HEK293 (cell line): ENCODE data around the gene FHDC1.

Experiments used
- CTCF ChIP-seq: fragments of 450-650 bp; formaldehyde crosslinking; IDR thresholded peaks from 2 replicates; pipeline ENCODE4 v1.5.1; 2016; ENCODE audit warnings: missing biosample characterization, missing genetic modification characterization
- RBAK ChIP-seq: fragments of 450-650 bp; formaldehyde crosslinking; IDR thresholded peaks from 2 replicates; pipeline ENCODE4 v1.5.1; 2016; ENCODE audit warnings: missing biosample characterization, missing genetic modification characterization
- SETDB1 ChIP-seq: IDR thresholded peaks from one replicate; pipeline ENCODE4 v1.6.1; 2017; ENCODE audit warnings: mild to moderate bottlenecking, low read length, moderate library complexity, mixed read lengths; ENCODE audit not compliant: insufficient read length
- YY1 ChIP-seq: fragments of 450-650 bp; formaldehyde crosslinking; IDR thresholded peaks from 2 replicates; pipeline ENCODE4 v1.5.1; 2018; ENCODE audit warnings: missing biosample characterization, missing genetic modification characterization
- ZBTB10 ChIP-seq: fragments of 450-650 bp; formaldehyde crosslinking; IDR thresholded peaks from 2 replicates; pipeline ENCODE4 v1.5.1; 2016; ENCODE audit warnings: missing biosample characterization, missing genetic modification characterization
- ZFP69B ChIP-seq: fragments of 450-650 bp; formaldehyde crosslinking; IDR thresholded peaks from 2 replicates; pipeline ENCODE4 v1.5.1; 2016; ENCODE audit warnings: missing biosample characterization, missing genetic modification characterization
- ZNF175 ChIP-seq: fragments of 450-650 bp; formaldehyde crosslinking; IDR thresholded peaks from 2 replicates; pipeline ENCODE4 v1.5.1; 2016; ENCODE audit warnings: missing biosample characterization, missing genetic modification characterization
- ZNF324 ChIP-seq: fragments of 450-650 bp; formaldehyde crosslinking; IDR thresholded peaks from 2 replicates; pipeline ENCODE4 v1.5.1; 2016; ENCODE audit warnings: missing biosample characterization, missing genetic modification characterization
- ZNF449 ChIP-seq: fragments of 450-650 bp; formaldehyde crosslinking; IDR thresholded peaks from 2 replicates; pipeline ENCODE4 v1.5.1; 2017; ENCODE audit warnings: missing biosample characterization, mild to moderate bottlenecking, missing genetic modification characterization, moderate library complexity

GRCh38 chr4:152965611-152966010 is 29.5 kb downstream of the FHDC1 start:
- TF ChIP-seq CTCF (tag by site-specific recombination) (no peak), ZNF449 (tag by site-specific recombination) (no peak), YY1 (no peak), ZNF324 (tag by site-specific recombination) (no peak), ZBTB10 (tag by site-specific recombination) (no peak), ZNF175 (tag by site-specific recombination) (no peak), ZFP69B (tag by site-specific recombination) (no peak), SETDB1 (no peak), RBAK (tag by site-specific recombination) (no peak)
